Coronary artery (tissue), 2 donors: ENCODE measurements around the gene CAB39L.
"Not testable (repeated sequence)": the region's sequence is repeated elsewhere in the genome, so short reads cannot be mapped to it uniquely, and the experiment has no call there.

Experiments used
- DNase-seq: peaks from one replicate; pipeline ENCODE4 v3.0.0-alpha.2; 2017; ENCODE audit warnings: low spot score
- H3K27ac ChIP-seq, 2 donors: fragments of 200-600 bp; sonication (generic); one replicate each; pipeline ENCODE4 v1.5.1; 2016 to 2019
- H3K4me3 ChIP-seq: fragments of 200-600 bp; sonication (generic); 2 replicates; pipeline ENCODE4 v1.5.1; 2016; ENCODE audit warnings: mild to moderate bottlenecking, moderate library complexity
- CTCF ChIP-seq: fragments of 200-600 bp; sonication (generic); IDR thresholded peaks from one replicate; pipeline ENCODE4 v1.5.1; 2019; ENCODE audit warnings: antibody characterized with exemption

CAB39L gene

GRCh38 chr13:49342454-49342853 is 101.4 kb downstream of the CAB39L start:
- no peak for DNase-seq
- no peak overlapping the region for H3K27ac ChIP-seq
- TF ChIP-seq CTCF, result no peak
- no peak overlapping the region for H3K4me3 ChIP-seq

- H3K4me3 ChIP-seq, result no peak overlapping the region
- DNase-seq, result no peak
- H3K27ac ChIP-seq, result no peak overlapping the region
- no peak for TF ChIP-seq CTCF
These were observed 101.9 kb downstream of the CAB39L start for GRCh38 chr13:49341941-49342340.

GRCh38 chr13:49341517-49341916 is 102.3 kb downstream of the CAB39L start:
- no peak overlapping the region for H3K4me3 ChIP-seq
- no peak for TF ChIP-seq CTCF
- DNase-seq, result no peak

GRCh38 chr13:49340161-49340560 is 103.7 kb downstream of the CAB39L start:
- TF ChIP-seq CTCF, result no peak
- Histone ChIP-seq H3K4me3 (no peak overlapping the region), H3K27ac (no peak overlapping the region)
- no peak for DNase-seq

More at GRCh38 chr13:49341517-49341916, 102.3 kb downstream of the CAB39L start:
- no peak overlapping the region for H3K27ac ChIP-seq

GRCh38 chr13:49336655-49337054 is 107.2 kb downstream of the CAB39L start:
- H3K27ac ChIP-seq, result no peak overlapping the region
- TF ChIP-seq CTCF, result no peak

GRCh38 chr13:49330546-49330864 is 113.4 kb downstream of the CAB39L start:
- no peak for TF ChIP-seq CTCF
- Histone ChIP-seq H3K4me3 (no peak overlapping the region), H3K27ac (peak overlapping the region in 1 of 2 donors; percentile 32)
- no peak for DNase-seq

More at GRCh38 chr13:49336655-49337054, 107.2 kb downstream of the CAB39L start:
- no peak overlapping the region for H3K4me3 ChIP-seq
- DNase-seq, result no peak

- TF ChIP-seq CTCF, result no peak
- Histone ChIP-seq H3K4me3 (peak overlapping the region; percentile 23), H3K27ac (peak overlapping the region; percentile 32 to 70)
- no peak for DNase-seq
These were observed 113.9 kb downstream of the CAB39L start for GRCh38 chr13:49329831-49330545.

- H3K27ac ChIP-seq, result peak overlapping the region; percentile 57 to 65
- not testable (repeated sequence) for H3K4me3 ChIP-seq, DNase-seq
These were observed 116.7 kb downstream of the CAB39L start for GRCh38 chr13:49327145-49327544.
